Spinal cord (tissue), 10 donors: ENCODE data around the gene DCLK2. TPM values are rescaled to one million over a fixed set of nuclear protein-coding genes. Genes with fewer than 3 reads are reported as not detected.

Source experiments
- DNase-seq, 6 donors: peaks; one replicate each; pipeline versions ENCODE4 v3.0.0 to v3.0.0-alpha.2; 2013 to 2015; ENCODE audit warnings: low spot score in 6 of 6, low read depth in 4 of 6
- H3K27ac ChIP-seq: one replicate; pipeline ENCODE4 v1.5.1; 2013; ENCODE audit warnings: low read depth, low read length, control low read depth
- H3K27me3 ChIP-seq: one replicate; pipeline ENCODE4 v1.6.1; 2013; ENCODE audit warnings: low read length; ENCODE audit not compliant: control insufficient read depth, insufficient read depth
- H3K36me3 ChIP-seq: one replicate; pipeline ENCODE4 v1.6.1; 2013; ENCODE audit warnings: low read length; ENCODE audit not compliant: control insufficient read depth, insufficient read depth
- H3K4me1 ChIP-seq: one replicate; pipeline ENCODE4 v1.6.1; 2013; ENCODE audit warnings: low read length; ENCODE audit not compliant: control insufficient read depth, insufficient read depth
- H3K4me3 ChIP-seq: one replicate; pipeline ENCODE4 v1.5.1; 2013; ENCODE audit warnings: low read depth, low read length, control low read depth
- H3K9me3 ChIP-seq: one replicate; pipeline ENCODE4 v1.6.1; 2013; ENCODE audit warnings: low read length; ENCODE audit not compliant: control insufficient read depth, insufficient read depth
- WGBS: methylation state at CpG from one replicate; pipeline ENCODE4 v1.1.5; 2013; ENCODE audit warnings: missing lambda C conversion rate; ENCODE audit not compliant: insufficient coverage; 5-methylcytosine and 5-hydroxymethylcytosine counted together
- long read RNA-seq, 4 donors: transcript quantifications; one replicate each; lab custom pipeline, GENCODE V29; 2026
- polyA plus RNA-seq, 2 donors: library from polyadenylated mRNA; unstranded; fragments of 120-200 nt; gene quantifications; one replicate each; pipeline ENCODE4 v1.2.1, GENCODE V29; 2013; ENCODE audit not compliant: insufficient read length in 2 of 2
- total RNA-seq, 2 donors: library from RNA; depleted of rRNA in 1 of 2; stranded (reverse); fragments of 120-200 nt in 1 of 2; fragments of >200 nt in 1 of 2; gene quantifications; one replicate each; pipeline versions ENCODE4 v1.2.3 to v1.2.4, GENCODE V29; 2013 to 2014
- donor health status: healthy.

DCLK2 gene
- 100 to 1,000 TPM in 1 of 2 donors, 10 to 100 TPM in 1; 79.1 to 100 TPM for total RNA-seq
- 100 to 1,000 TPM; 213 to 234 TPM for polyA plus RNA-seq
- long read RNA-seq, donor 1, full-length matches to known transcripts, result 23 of 61 reads
- long read RNA-seq, donor 1, partial matches to known transcripts, result 38 of 61 reads
- long read RNA-seq, donor 1, other reads (novel, unspliced or antisense), result 0 of 61 reads
- long read RNA-seq, donor 2, full-length matches to known transcripts, result 9 of 62 reads
- long read RNA-seq, donor 2, partial matches to known transcripts, result 53 of 62 reads
- long read RNA-seq, donor 2, other reads (novel, unspliced or antisense), result 0 of 62 reads
- long read RNA-seq, donor 3, full-length matches to known transcripts, result 6 of 49 reads
- long read RNA-seq, donor 3, partial matches to known transcripts, result 43 of 49 reads
- long read RNA-seq, donor 3, other reads (novel, unspliced or antisense), result 0 of 49 reads
- long read RNA-seq, donor 4, result 0 reads

- Histone ChIP-seq H3K4me1 (no peaks in the 10 kb centered on the region), H3K9me3 (no peaks in the 10 kb centered on the region), H3K4me3 (peak within 1 kb of the TSS; percentile 92), H3K36me3 (peaks cover 3% of the 10 kb centered on the region), H3K27me3 (no peaks in the 10 kb centered on the region), H3K27ac (peak within 1 kb of the TSS; percentile 90)
- DNase-seq, result peak in 5 of 6 donors; percentile 66 to 96 (median 81)
- WGBS, result under 1% methylated on average over 68 of the region's 68 CpGs
Measured at GRCh38 chr4:150078041-150078578, at the start of gene DCLK2. TSS of gene DCLK2 (plus strand) at chr4:150078445. CDS start at chr4:150079028, 583 bp downstream.

- DNase-seq, result no peak
- Histone ChIP-seq H3K4me3 (no peak overlapping the region), H3K4me1 (no peaks in the 10 kb centered on the region), H3K27me3 (no peaks in the 10 kb centered on the region), H3K36me3 (no peaks in the 10 kb centered on the region), H3K9me3 (no peaks in the 10 kb centered on the region), H3K27ac (no peak overlapping the region)
- 75% methylated on average over 4 of the region's 7 CpGs for WGBS
Measured at GRCh38 chr4:150032541-150032940, 45.7 kb upstream of the DCLK2 start.

GRCh38 chr4:150033081-150033480 is 45.2 kb upstream of the DCLK2 start:
- no peak overlapping the region for H3K27ac ChIP-seq
- WGBS, result no CpG with 5 or more reads among the region's 4 CpGs

GRCh38 chr4:150033901-150034300 is 44.3 kb upstream of the DCLK2 start:
- DNase-seq, result peak in 2 of 6 donors; percentile 57 to 60
- Histone ChIP-seq H3K27me3 (no peaks in the 10 kb centered on the region), H3K4me1 (no peaks in the 10 kb centered on the region), H3K4me3 (no peak overlapping the region), H3K36me3 (no peaks in the 10 kb centered on the region), H3K27ac (no peak overlapping the region), H3K9me3 (no peaks in the 10 kb centered on the region)
- 16% methylated on average over 2 of the region's 2 CpGs for WGBS

More at GRCh38 chr4:150033081-150033480, 45.2 kb upstream of the DCLK2 start:
- Histone ChIP-seq H3K4me1 (no peaks in the 10 kb centered on the region), H3K9me3 (no peaks in the 10 kb centered on the region), H3K27me3 (no peaks in the 10 kb centered on the region), H3K4me3 (no peak overlapping the region), H3K36me3 (no peaks in the 10 kb centered on the region)
- no peak for DNase-seq

GRCh38 chr4:150037251-150037856 is 40.9 kb upstream of the DCLK2 start:
- H3K4me3 ChIP-seq, result no peak overlapping the region
- H3K9me3 ChIP-seq, result no peaks in the 10 kb centered on the region
- no peaks in the 10 kb centered on the region for H3K27me3 ChIP-seq
- DNase-seq, result no peak
- 92% methylated on average over 2 of the region's 6 CpGs for WGBS
- H3K27ac ChIP-seq, result no peak overlapping the region
- H3K36me3 ChIP-seq, result no peaks in the 10 kb centered on the region
- no peaks in the 10 kb centered on the region for H3K4me1 ChIP-seq

- H3K27ac ChIP-seq, result no peak overlapping the region
- 83% methylated on average over 1 of the region's 6 CpGs for WGBS
- H3K4me1 ChIP-seq, result no peaks in the 10 kb centered on the region
- no peaks in the 10 kb centered on the region for H3K9me3 ChIP-seq
- H3K36me3 ChIP-seq, result no peaks in the 10 kb centered on the region
- no peaks in the 10 kb centered on the region for H3K27me3 ChIP-seq
- H3K4me3 ChIP-seq, result no peak overlapping the region
- peak in 1 of 6 donors; percentile 45 for DNase-seq
Measured at GRCh38 chr4:150038335-150039076, 39.7 kb upstream of the DCLK2 start.

- H3K27ac ChIP-seq, result no peak overlapping the region
Measured at GRCh38 chr4:150039274-150040127, 38.7 kb upstream of the DCLK2 start.

GRCh38 chr4:150044517-150044916 is 33.7 kb upstream of the DCLK2 start:
- no peaks in the 10 kb centered on the region for H3K9me3 ChIP-seq
- WGBS, result no CpG with 5 or more reads among the region's 3 CpGs
- H3K27me3 ChIP-seq, result no peaks in the 10 kb centered on the region
- H3K4me1 ChIP-seq, result no peaks in the 10 kb centered on the region
- H3K4me3 ChIP-seq, result no peak overlapping the region
- H3K36me3 ChIP-seq, result no peaks in the 10 kb centered on the region
- no peak for DNase-seq
- no peak overlapping the region for H3K27ac ChIP-seq

More at GRCh38 chr4:150039274-150040127, 38.7 kb upstream of the DCLK2 start:
- H3K9me3 ChIP-seq, result no peaks in the 10 kb centered on the region
- H3K27me3 ChIP-seq, result no peaks in the 10 kb centered on the region
- H3K4me1 ChIP-seq, result no peaks in the 10 kb centered on the region
- no peaks in the 10 kb centered on the region for H3K36me3 ChIP-seq
- peak in 2 of 6 donors; percentile 42 to 77 for DNase-seq
- H3K4me3 ChIP-seq, result no peak overlapping the region
- WGBS, result 100% methylated on average over 1 of the region's 2 CpGs
